HG02642 (cell line): ENCODE data around the gene TIMM13.
"Not testable (repeated sequence)": the region's sequence is repeated elsewhere in the genome, so short reads cannot be mapped to it uniquely, and the experiment has no call there.

Source experiments
- ATAC-seq: cut with Tn5 transposase; IDR thresholded peaks from one replicate; pipeline ENCODE4 v1.9.1; 2021; ENCODE audit warnings: mild to moderate bottlenecking; ENCODE audit not compliant: unreplicated experiment, poor library complexity

The TIMM13 gene

DNA sequence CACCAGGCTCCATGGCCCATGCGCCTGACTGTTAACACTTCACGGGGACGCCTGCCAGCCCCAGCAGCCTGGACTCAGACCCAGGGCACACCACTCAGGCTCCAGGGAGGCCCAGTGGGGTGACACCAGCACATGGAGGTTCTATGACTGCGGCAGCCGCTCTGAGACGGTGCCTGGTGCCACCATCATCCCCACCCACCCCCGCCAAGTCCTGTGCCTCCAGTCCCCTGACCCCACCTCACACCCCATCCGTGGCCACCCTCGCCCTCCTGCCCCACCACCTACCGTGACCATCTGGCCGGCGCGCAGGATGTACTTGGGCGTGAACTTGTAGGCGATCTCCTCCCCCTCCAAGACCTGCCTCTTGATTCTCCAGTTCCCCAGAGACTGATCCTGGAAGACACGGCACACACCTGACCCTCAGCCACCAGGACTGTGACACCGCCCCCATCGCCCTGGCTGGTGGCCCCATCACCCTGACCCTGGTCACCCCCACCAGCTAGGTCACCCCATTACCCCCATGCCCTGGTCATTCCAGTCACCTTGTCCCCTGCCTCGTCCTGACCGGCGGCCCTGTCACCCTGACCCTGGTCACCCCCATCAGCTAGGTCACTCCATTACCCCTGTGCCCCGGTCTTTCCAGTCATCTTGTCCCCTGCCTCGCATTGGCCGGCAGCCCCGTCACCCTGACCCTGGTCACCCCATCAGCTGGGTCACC is 4.9 kb upstream of the TIMM13 start:
- ATAC-seq, result no peak

- no peak for ATAC-seq
Measured at GRCh38 chr19:2431318-2432055, 4.1 kb upstream of the TIMM13 start.

DNA sequence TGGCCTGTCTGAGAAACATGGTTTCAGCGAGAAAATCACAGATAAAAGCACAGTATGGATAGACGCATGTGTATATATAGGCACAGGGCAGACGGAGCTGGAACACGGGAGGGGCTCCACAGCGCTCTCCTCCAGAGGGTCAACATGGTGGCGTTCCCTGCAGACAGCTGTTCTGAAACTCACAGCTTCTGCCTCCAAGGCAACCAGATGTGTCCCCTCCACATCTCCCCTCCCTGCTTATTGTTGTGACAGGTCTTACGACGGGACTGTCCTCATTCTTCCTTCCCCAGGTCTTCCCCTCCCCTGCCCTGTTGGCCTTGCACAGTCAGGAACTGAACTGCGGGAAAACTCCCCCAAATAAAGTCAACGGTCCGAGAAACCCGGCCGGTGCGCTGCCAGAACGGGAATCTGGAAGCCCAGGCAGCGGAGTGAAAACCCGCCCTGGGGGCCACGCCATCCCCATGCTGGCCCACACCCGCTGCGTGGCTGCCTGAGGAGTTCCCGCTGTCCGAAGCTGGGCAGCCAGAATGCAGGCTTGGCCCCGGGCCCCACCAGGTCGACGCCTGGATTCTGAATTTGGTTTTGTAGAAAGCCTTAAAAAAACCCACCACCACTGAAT is 2.6 kb upstream of the TIMM13 start:
- no peak for ATAC-seq

DNA sequence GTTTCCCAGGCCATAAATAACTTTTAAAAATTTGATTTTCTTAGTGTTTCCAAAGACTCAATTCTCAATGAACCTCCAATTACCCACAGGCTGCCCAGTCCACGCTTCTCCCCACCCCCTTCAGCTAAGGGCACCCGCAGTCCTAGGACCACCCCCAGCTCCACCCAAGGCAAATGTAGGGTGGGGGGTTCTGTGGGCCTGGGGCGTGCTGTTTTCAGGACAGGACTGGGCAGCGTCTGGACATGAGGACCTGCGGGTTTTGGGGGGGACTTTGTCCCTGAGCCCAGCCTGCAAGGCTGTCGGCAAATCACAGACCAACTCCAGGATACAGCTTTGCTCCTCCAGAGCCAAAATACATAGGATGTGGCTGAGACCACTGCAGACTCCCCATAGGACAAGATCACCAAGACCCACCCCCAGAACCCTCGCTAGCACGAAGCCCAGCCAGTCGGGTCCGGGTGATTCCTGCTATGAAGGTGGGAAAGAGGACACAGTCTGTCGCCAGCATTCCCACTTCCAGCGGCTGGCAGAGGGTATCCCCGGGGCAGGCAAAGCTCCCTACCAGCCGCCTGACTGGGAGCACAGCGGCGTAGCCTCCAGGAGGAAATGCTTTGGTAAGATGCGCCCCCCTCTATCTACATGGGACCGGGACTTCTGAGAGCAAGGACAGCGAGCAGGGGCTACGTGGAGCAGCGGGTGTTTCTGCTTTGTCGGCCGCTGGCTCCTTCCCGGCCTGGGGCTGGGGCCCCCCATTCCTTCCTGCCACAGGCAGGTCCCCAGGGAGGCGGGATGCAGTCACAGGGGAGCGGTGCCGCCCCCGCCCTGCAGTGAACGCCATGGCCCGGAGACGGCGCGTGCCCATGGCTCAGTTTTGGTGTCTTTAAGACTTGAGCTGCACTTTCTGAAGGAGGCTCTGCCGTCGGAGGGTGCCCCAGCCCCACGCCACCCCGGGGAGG is 1.6 kb upstream of the TIMM13 start:
- no peak for ATAC-seq

DNA sequence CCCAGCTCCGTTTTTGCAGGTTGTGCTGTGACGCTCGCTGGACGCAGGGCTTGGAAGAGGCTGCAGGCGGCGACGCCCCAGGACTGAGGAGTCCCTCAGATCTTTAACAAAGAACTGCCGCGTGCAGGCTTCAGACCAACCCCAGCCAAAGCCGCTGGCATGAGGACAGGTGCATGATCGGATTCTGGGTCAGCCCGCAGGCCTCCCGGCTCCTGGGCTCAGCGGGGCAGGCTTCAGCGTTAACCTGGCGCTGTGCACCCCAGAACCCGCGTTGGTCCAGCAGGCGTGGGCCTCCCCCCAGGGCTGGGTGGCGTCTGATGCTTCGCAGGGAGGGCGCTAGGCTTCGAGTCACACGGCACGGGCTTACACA is 920 bp upstream of the TIMM13 start:
- no peak for ATAC-seq

GRCh38 chr19:2426611-2427428 is 566 bp downstream of the TIMM13 start:
- peak; percentile 20 for ATAC-seq

GRCh38 chr19:2425622-2426581 is 1.5 kb downstream of the TIMM13 start:
- ATAC-seq, result no peak

DNA sequence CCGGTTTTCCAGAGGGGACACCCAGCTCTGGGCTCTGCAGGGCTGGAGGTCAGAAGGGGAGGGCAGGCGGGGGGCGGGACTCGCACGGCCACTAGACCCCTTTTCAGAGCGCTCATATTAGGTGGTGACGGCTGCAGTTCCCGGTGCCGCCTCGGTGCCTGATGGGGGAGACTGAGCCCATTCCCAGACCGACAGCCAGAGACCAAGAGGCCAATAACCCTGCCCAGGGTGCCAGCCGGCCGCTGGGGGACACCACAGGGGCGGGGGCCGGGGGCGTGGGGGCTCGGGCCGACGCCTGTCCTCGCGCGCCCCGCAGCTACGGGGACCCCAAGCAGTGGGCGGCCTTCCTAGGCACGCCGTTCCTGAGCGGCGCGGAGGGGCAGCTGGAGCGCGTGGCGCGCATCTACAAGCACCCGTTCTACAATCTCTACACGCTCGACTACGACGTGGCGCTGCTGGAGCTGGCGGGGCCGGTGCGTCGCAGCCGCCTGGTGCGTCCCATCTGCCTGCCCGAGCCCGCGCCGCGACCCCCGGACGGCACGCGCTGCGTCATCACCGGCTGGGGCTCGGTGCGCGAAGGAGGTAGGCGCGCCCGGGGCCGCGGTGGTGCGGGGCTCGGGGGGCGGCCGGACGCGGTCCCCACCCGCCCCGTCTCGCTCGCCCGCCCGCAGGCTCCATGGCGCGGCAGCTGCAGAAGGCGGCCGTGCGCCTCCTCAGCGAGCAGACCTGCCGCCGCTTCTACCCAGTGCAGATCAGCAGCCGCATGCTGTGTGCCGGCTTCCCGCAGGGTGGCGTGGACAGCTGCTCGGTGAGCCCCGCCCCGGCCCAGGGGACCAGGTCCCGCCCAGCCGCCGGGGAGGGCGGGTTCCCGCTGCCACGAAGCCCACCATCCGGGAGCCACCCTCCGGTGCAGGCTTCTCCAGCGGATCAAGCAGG is 2.4 kb downstream of the TIMM13 start:
- ATAC-seq, result no peak

GRCh38 chr19:2423915-2424685 is 3.3 kb downstream of the TIMM13 start:
- no peak for ATAC-seq

DNA sequence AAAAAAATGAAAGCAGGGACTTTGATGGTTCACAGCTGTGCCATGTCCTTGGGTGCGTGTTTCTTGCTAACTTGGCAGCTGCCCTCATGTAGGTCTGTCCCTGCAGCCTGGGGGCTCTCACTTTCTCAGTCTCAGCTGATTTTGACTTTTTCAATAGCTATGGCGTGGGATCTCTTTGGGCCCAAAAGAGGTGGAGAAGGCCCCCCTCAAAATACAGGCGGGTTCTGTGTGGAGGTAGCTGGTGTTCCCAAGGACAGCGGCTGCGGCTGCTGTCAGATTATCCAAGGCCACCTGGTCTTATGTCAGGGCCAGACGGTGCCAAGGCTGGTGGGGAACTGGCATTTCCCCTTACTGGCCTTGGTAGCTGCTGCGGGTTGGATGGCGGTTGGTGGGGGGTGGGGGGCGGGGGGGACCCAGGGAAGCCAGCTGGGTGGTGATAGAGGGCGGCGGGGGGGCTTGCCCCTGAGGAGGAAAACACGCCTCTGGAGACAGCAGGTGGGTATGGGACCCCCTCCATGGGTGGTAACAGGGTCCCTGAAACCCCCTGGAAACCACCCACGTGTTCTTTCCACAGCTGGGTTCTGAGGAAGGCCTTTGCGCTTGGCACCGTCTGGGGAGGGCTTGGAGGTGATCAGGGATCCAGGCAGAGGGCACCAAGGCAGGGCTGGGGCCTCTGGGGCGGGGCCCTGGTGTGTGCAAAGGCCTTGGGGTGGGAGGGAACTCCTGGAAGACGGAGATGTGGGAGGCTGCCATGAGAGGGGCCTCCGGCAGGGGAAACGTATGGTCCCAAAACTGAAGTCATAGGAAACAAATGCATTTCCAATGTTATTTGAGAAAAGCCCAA is 4.1 kb downstream of the TIMM13 start:
- no peak for ATAC-seq

DNA sequence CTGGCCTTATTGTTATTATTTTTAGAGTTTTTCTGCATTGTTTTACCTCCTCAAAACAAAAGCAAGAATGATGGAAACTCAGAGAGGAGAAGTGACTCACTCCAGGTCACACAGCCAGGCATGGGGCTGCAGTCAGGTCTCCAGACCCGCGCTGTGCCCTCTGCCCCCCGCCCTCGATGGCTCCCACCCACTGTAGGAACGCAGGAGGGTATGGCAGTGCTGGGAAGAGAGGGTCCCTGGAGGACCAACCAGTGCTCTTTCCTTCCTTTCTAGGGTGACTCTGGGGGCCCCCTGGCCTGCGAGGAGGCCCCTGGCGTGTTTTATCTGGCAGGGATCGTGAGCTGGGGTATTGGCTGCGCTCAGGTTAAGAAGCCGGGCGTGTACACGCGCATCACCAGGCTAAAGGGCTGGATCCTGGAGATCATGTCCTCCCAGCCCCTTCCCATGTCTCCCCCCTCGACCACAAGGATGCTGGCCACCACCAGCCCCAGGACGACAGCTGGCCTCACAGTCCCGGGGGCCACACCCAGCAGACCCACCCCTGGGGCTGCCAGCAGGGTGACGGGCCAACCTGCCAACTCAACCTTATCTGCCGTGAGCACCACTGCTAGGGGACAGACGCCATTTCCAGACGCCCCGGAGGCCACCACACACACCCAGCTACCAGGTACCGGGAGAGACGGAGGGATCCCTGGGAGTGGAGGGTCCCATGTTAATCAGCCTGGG is 5.6 kb downstream of the TIMM13 start:
- no peak for ATAC-seq

GRCh38 chr19:2420490-2420889 is 6.9 kb downstream of the TIMM13 start:
- no peak for ATAC-seq

GRCh38 chr19:2419754-2420153 is 7.6 kb downstream of the TIMM13 start:
- ATAC-seq, result no peak

DNA sequence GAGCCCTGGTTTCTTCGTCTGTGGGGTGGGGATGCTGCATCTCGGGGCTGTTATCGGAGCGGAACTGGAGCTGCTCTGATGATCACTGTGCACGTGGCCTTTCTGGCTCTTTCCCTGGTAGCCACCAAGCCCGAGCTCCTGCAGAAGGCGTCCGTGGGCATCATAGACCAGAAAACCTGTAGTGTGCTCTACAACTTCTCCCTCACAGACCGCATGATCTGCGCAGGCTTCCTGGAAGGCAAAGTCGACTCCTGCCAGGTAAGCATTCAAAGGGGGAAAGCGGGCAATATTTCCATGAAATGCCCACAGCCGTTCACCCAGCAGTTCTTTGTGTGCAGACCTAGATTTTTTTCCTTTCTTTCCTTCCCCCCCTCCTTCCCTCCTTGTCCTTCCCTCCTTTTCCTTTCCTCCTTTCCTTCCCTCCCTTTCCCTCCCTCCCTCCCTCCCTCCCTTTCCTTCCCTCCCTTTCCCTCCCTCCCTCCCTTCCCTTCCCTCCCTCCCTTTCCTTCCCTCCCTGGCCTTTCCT is 9.4 kb downstream of the TIMM13 start:
- no peak for ATAC-seq

DNA sequence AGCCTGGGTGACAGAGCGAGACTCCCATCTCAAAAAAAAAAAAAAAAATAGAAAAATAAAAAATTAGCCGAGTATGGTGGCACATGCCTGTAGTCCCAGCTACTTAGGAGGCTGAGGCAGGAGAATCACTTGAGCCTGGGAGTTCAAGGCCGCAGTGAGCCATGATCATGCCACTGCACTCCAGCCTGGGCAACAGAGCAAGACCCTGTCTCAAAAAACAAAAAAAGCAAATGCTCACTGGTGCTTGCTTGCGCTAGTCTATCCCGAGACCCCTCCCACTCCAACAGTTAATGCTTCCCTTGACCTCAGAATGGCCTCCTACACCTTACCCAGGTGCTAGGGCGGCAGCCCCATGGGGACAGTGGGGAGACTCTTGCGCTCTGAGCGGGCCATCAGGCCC is 9.9 kb downstream of the TIMM13 start:
- ATAC-seq, result not testable (repeated sequence)
